Left renal pelvis (tissue), 4 donors: Measurements from ENCODE around the gene KRTAP4-8. TPM values are rescaled to one million over a fixed set of nuclear protein-coding genes. Genes with fewer than 3 reads are reported as not detected.
"Not testable (repeated sequence)": the region's sequence is repeated elsewhere in the genome, so short reads cannot be mapped to it uniquely, and the experiment has no call there.

Source experiments
- DNase-seq, 4 donors: peaks; one replicate each; pipeline ENCODE4 v3.0.0-alpha.2; 2013; ENCODE audit warnings: low read depth in 4 of 4, low spot score in 3 of 4
- polyA plus RNA-seq, 4 donors: library from polyadenylated mRNA; unstranded; fragments of 120-200 nt; gene quantifications; one replicate each; pipeline ENCODE4 v1.2.1, GENCODE V29; 2013; ENCODE audit not compliant: insufficient read length in 4 of 4

Gene KRTAP4-8
- polyA plus RNA-seq, 4 donors: not detected

- DNase-seq: no peak
Measured at GRCh38 chr17:41111151-41111885, 13.4 kb upstream of the KRTAP4-8 start.

GRCh38 chr17:41108728-41109386, 10.9 kb upstream of the KRTAP4-8 start:
- DNase-seq: not testable (repeated sequence)

- no peak for DNase-seq
Measured at GRCh38 chr17:41107941-41108450, 10.1 kb upstream of the KRTAP4-8 start.

GRCh38 chr17:41105347-41105746, 7.4 kb upstream of the KRTAP4-8 start, which contains the start of gene KRTAP4-9:
KRTAP4-9 (plus strand) TSS chr17:41105389; CDS start chr17:41105389, 0 bp downstream.
- DNase-seq: not testable (repeated sequence)

GRCh38 chr17:41104386-41105038, 6.6 kb upstream of the KRTAP4-8 start:
- not testable (repeated sequence) for DNase-seq

GRCh38 chr17:41103896-41104295, 6.0 kb upstream of the KRTAP4-8 start:
- no peak for DNase-seq

- no peak for DNase-seq
Measured at GRCh38 chr17:41101586-41102259, 3.8 kb upstream of the KRTAP4-8 start, which contains the start of gene KRTAP4-16. KRTAP4-16 (minus strand) TSS chr17:41102209; CDS start chr17:41102209, 0 bp downstream.

- DNase-seq: not testable (repeated sequence)
Measured at GRCh38 chr17:41099682-41100480, 1.9 kb upstream of the KRTAP4-8 start.

GRCh38 chr17:41098481-41098880, 539 bp upstream of the KRTAP4-8 start:
- no peak for DNase-seq

- no peak for DNase-seq
Measured at GRCh38 chr17:41096055-41096454, 1.9 kb downstream of the KRTAP4-8 start.

- DNase-seq: not testable (repeated sequence)
Measured at GRCh38 chr17:41088760-41089352, 9.1 kb downstream of the KRTAP4-8 start.

- DNase-seq: not testable (repeated sequence)
Measured at GRCh38 chr17:41084100-41084856, 13.7 kb downstream of the KRTAP4-8 start, which contains the start of gene KRTAP4-7. KRTAP4-7 (plus strand) TSS chr17:41084150; CDS start chr17:41084207, 57 bp downstream.

GRCh38 chr17:41083427-41083826, 14.5 kb downstream of the KRTAP4-8 start:
- not testable (repeated sequence) for DNase-seq

- no peak for DNase-seq
Measured at GRCh38 chr17:41082626-41083025, 15.3 kb downstream of the KRTAP4-8 start.

- no peak for DNase-seq
Measured at GRCh38 chr17:41076788-41077187, 21.2 kb downstream of the KRTAP4-8 start.

- DNase-seq: no peak
Measured at GRCh38 chr17:41073676-41074075, 24.3 kb downstream of the KRTAP4-8 start.

GRCh38 chr17:41071606-41072360, 26.2 kb downstream of the KRTAP4-8 start:
- DNase-seq: no peak

- no peak for DNase-seq
Measured at GRCh38 chr17:41069031-41069430, 28.9 kb downstream of the KRTAP4-8 start.
